GM21390 (cell line): ENCODE measurements around the gene CEP112.

ENCODE experiments used
- ATAC-seq: cut with Tn5 transposase; IDR thresholded peaks from one replicate; pipeline ENCODE4 v1.9.1; 2021; ENCODE audit not compliant: unreplicated experiment

The CEP112 gene

DNA sequence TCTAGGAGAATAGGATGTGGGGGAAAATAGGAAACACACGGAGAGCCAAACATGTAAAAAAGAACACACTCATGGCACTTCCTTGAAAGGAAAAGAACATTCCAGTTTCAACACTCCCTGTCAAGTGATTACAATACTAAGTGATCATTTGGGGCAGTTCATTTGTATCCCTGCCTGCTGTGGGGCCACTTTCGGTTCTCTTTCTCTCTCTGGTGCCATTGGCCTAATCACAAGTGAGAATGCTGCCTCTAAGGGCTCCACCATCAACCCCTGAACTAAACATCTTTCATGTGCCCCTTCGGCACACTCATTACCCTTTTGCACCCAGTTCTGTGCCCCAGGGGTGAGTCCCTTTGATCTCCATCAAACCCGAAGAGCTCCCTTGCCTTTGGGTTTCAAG, 197.3 kb downstream of the CEP112 start:
- no peak for ATAC-seq

- no peak for ATAC-seq
Measured at GRCh38 chr17:65994114-65994513, 197.8 kb downstream of the CEP112 start.

- no peak for ATAC-seq
Measured at GRCh38 chr17:65990593-65990992, 201.3 kb downstream of the CEP112 start.

GRCh38 chr17:65988451-65988850, 203.5 kb downstream of the CEP112 start:
- ATAC-seq = no peak

DNA sequence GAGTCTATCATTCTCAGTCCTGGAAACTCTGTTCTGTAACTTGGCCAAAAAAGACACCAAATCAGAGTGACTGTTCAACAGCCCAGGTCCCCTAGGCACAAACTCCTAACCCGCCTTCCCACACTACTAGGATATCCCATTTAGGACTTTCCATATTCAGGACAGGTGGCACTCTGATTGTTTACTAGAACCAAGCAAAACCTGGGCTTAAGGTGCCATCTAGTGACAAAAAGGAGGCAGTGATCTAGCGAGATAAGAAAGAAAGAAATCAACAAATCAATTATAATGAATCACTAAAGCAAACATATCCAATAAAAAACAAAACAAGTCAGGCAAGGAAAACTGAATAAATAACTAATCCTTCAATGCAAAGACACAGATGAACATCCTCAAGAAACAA, 203.9 kb downstream of the CEP112 start:
- no peak for ATAC-seq

DNA sequence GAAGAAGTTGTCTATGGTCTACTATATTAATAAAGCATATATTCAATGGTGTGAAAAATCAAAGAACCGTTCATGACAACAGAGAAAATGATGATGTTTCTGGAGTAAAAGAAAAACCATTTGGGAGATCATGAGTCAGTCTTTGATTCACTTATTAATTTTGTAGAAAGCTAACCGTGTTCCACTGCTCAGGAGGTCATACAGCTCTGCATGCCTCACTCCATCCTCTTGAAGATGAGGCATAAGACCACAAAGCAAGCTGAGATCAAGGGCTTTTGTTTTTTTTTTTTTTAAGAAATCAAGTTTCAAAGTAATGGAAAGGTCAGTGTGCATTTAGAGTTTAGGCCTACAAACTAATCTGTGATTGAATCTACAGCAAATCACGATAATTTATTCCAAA, 206.4 kb downstream of the CEP112 start:
- ATAC-seq = no peak

DNA sequence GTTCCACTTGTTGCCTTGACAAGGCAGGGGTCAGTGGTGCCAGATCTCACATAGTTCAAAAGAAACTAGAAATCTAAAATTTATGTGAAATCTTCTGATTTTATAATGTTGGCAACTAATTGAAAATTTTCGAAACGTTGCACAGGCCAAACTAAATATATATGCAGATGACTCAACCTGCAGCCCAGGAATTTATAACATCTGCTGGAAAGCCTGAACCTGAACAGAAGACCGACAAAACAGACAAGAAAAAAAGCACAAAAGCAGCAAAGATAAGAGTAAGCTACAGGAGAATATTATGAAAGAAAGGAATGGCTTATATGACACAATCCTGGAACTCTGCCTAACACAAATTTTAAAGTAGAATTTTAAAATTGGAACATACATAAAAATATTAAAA, 207.6 kb downstream of the CEP112 start:
- no peak for ATAC-seq

GRCh38 chr17:65978871-65979270, 213.1 kb downstream of the CEP112 start:
- no peak for ATAC-seq

DNA sequence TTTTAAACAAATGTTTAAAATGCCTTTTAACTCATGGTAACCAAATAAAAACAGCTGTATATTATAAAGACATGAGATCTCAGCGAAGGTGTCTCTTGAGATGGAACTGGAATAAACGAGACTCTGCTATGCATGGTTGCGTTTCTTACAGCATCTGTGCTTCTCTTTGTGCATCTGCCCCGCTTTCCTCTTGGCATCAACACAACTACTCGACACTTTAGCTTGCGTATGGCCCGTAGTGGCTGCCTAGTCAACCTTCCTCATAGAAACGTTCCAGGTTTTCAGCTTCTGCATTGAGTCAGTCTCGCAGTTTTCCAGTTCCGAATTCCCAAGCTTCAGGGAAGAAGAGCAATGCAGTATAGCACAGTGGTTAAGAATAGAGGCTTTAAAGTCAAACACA, 214.9 kb downstream of the CEP112 start:
- no peak for ATAC-seq

- no peak for ATAC-seq
Measured at GRCh38 chr17:65975878-65976277, 216.1 kb downstream of the CEP112 start.

- no peak for ATAC-seq
Measured at GRCh38 chr17:65973237-65973636, 218.7 kb downstream of the CEP112 start.

DNA sequence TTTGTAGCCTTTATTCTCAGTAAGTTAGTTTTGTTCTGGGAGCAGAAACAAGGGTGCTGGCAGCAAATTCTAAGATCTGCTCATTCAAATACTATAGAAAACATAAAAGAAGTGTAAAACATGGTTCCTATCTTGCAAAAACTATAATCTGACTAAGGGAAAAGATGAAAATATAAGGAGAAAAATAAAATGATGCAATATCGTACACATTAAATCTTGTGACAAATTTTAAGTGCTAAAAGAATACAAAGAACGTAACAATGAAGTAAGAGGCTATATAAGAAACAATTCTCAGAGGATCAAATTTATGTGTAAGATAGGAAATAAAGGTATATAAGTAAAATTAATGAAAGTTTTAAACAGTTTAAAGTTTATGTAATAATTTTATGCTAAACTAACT, 224.6 kb downstream of the CEP112 start:
- ATAC-seq = no peak

GRCh38 chr17:65966072-65966695, 225.7 kb downstream of the CEP112 start:
- ATAC-seq = no peak

DNA sequence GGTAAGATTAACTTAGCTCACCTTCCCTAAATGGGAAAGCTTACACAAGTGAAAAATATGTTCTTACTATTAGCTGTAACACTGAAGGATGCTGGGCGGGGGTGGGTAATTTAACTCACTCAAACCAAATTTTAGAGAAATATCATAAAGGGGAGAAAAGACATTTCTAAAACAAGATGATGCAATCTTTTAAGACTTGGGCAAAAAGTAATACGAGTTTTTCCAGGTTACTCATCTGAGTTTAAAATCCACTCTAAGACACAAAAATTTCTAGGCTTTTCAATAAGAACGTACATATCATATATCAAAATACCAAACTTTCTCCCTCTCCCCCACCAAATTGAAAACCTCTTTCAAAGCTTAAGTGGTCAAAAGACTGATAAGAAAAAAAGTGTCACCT, 228.8 kb downstream of the CEP112 start:
- no peak for ATAC-seq

DNA sequence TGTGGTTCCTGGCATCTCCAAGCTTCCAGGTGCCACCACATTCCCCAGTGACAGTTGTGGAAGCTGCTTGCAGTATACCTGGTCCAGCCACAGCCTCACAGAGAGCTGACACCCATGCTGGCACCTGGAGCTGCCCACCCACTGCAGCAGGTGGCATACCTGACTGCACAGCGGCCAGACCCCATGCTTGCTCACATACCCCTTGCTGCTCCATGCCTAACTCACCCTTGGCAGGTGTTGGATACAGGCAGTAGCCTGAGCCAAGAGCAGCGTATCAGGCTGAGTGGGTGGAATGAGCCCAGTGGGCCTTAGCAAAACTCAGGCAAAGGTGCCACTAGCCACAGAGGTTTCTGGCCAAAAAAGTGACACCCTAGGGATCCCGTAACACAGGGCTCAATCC, 232.3 kb downstream of the CEP112 start:
- ATAC-seq = no peak

GRCh38 chr17:65956814-65957213, 235.1 kb downstream of the CEP112 start:
- no peak for ATAC-seq

DNA sequence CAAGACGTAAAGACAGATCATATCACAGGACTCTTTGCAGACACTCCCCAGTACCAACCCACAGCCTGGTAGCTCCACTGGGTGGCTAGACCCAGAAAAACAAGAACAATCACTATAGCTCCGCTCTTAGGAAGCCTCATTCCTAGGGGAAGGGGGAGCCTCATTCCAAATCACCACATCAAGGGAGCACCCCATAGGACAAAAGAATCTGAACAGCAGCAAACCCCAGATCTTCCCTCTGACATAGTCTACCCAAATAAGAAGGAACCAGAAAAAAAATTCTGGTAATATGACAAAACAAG, 237.8 kb downstream of the CEP112 start:
- no peak for ATAC-seq

- no peak for ATAC-seq
Measured at GRCh38 chr17:65953316-65954147, 238.4 kb downstream of the CEP112 start.

- no peak for ATAC-seq
Measured at GRCh38 chr17:65952586-65952985, 239.3 kb downstream of the CEP112 start.

DNA sequence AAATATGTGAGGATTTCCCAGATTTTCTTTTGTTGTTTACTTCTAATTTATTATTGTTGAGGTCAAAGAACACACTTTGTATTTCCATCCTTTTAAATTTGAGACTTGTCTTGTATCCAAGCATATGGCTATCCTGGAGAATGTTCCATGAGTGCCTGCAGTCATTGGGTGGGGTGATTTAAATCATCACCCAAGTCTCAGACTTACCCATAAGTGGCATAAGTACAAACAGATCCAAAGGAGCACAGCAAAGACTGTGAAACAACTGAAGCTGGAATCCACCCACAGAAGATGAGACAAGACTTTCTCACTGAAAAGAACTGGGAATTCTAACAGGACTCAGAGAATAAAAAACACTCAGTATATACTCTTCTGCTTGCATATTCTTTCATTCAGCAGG, 239.9 kb downstream of the CEP112 start:
- no peak for ATAC-seq

DNA sequence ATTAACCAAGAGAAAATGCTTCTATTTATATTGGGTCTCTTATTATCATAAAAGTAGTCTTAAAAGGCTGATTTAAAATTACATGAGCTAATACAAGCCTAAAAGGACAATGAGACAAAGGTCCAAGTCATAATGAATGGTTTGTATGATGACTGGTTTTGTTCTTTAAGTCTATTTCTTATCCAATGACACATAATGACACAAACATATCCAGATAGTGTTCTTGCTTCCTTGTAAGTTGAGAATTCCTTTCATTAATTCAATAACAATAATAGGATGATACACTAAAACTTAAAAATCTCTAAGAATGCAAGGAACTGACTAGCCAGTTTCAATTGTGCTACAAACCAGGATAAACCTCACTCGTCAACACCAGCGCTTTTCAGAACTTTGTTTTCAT, 244.1 kb downstream of the CEP112 start:
- no peak for ATAC-seq

DNA sequence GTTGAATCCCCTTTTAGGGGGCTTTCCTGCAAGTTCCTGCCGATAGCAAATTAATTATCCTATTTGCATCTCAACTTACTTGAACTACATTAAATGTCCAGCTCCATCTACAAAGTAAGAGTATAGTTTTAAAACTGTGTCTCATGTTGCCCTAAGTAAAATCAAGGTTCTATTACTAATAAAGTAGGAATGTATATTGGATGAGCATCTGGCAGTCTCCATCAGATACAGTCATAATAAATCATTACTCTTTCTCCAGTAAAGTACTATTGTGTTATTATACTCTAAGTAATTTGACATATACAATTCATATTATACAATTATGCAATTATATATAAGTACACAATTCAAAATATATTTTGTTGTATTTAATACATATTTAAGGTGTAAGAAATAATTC, 249.3 kb downstream of the CEP112 start:
- ATAC-seq = no peak

GRCh38 chr17:65941356-65941899, 250.5 kb downstream of the CEP112 start:
- no peak for ATAC-seq
